GM18907 (cell line): ENCODE measurements around the gene RAD51AP1.

ENCODE experiments used
- ATAC-seq: cut with Tn5 transposase; IDR thresholded peaks from one replicate; pipeline ENCODE4 v1.9.1; 2021; ENCODE audit warnings: mild to moderate bottlenecking, moderate library complexity; ENCODE audit not compliant: unreplicated experiment

The RAD51AP1 gene

DNA sequence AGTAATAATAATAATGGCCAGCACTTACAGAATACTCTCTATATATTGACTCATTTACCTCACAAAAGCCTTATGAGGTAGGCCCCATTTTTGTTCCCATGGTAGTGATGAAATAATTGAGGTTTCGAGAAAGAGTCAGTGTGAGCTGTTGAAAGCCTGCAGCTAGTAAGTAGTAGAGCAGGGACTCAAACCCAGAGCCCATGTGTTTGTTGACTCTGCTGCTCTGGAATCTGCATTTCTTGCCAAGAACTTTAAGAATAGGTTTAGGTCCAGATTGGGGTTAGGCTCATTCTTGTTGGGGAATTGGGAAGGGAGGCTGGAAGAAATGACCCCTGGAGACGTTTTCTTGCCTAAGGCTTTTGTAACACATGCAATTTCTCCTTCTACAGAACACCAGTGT, 51.3 kb downstream of the RAD51AP1 start:
- no peak for ATAC-seq

DNA sequence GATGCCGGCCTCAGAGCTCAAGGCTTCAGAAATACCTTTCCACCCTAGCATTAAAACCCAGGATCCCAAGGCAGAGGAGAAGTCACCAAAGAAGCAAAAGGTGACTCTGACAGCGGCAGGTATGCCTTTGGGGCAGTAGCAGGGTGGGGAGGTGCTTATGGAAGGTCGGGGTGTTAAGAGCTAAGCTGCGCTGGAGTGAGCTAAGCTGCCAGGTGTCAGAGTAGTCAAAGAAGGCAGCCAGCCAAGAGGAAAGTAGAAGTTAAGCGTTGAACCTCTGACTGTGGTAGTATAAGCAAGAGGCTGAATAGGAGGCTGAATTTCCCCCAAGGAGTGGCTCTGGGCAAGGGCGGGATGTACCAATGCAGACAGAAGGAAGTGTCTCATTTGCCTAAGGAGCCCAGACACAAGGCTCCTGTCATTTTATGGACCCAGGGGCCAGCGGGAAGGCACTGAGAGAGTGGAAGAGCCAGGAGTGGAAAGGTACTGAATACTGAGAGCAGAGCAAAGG, 52.5 kb downstream of the RAD51AP1 start:
- ATAC-seq, result no peak

DNA sequence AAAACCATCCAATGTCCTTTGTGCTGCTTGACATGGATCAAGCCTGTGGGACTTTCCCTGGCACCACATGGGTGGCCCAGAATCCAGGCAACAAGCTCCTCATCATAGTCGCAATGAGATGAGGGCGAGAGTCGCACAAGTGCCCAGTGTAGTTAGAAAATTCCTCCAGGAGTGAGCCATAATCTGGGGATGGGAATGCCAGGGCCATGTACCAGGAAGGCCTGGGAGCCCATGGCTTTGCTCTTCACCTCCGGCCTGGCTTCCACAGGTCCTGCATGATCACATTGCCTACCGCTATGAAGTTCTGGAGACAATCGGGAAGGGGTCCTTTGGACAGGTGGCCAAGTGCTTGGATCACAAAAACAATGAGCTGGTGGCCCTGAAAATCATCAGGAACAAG, 57.2 kb downstream of the RAD51AP1 start:
- ATAC-seq, result no peak

DNA sequence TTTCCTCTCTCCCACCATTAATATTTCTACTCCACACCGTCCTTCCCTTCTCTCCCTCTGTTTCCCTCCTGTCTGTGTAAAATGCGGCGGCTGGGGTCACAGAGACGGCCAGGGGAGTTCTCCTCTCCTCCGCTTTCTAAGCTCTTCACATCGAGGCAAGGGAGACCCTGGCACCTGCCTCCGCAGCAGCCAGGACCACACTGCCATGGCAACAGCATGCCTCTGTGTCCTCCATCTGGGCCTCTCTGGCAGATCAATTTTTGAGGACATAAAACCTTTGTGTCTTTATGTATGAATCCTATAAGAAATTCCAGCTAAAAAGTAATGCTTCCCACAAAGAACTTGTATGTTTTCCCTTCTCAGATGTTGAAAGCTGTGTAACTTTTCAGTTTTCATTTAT, 64.7 kb downstream of the RAD51AP1 start:
- ATAC-seq, result no peak

DNA sequence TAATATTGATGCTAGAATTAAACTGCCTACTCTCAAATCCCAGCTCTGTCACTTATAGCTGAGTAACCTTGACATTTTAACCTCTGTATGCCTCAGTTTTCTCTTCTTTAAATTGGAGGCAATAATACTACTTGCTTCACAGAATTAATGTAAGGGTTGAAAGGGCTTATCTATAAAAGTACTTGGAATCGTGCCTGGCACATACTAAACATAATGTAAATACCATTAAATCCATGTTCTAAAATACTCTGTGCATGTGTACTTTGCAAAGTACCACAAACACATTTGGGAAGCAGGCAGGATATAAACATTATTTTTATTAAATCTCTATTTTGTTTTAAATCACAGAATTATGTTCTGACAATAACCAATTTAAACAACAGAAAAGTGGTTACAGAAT, 65.3 kb downstream of the RAD51AP1 start:
- no peak for ATAC-seq

DNA sequence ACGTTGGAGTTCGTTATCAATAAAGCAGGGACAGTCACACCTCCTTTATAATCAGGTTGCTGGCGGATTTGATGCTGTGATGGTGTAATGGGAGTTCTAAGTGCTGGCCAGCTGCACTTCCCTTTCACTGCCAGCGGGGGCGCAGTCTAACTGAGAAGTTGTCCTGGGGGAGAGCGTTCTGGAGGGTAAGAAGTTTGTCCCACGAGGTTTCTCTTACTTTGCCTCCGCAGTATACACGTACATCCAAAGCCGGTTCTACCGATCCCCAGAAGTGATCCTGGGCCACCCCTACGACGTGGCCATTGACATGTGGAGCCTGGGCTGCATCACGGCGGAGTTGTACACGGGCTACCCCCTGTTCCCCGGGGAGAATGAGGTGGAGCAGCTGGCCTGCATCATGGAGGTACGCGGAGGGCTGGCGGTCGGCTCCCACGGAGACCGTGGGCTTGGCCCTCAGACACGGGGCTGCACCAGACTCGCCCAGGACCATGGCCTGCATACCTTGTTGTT, 66.0 kb downstream of the RAD51AP1 start:
- peak; percentile 94 for ATAC-seq

DNA sequence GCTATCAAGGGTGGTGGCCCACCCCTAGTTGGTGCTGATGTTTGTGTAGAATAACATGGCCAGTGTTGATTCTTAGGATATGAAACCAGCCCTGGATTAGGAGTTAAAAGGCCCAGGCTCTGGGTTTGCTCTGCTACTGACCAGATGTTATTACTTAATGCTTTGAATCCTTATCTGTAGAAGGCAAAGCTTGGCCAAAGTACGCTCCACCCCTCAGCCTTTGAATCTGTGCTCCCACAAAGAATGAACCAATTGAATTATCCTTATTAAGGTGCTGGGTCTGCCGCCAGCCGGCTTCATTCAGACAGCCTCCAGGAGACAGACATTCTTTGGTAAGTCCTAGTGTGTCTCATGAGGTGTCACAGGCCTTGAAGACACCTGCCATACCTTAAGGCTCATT, 68.4 kb downstream of the RAD51AP1 start:
- ATAC-seq, result no peak

DNA sequence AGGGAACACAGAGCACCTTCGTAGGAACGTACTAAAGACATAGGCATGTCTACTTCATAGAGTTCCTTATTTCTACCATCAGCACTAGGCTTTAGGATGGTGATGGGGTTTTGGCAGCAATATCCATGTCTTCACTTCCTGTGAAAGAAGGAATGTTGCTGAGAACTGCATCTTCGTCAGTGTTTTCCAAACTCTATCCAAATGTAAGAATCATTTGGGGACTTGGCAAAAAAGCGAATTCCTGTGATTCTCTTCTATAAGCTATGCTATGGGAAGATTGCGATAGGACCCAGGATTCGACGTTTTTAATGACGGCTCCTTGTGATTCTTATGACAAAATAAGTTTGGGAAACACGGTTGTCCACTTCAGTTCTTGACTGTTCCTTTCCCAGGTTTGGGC, 70.4 kb downstream of the RAD51AP1 start:
- ATAC-seq, result no peak
